Mesothelial cell of epicardium (in vitro differentiated cells): Measurements from ENCODE around the gene LDAH. TPM values are rescaled to one million over a fixed set of nuclear protein-coding genes. Genes with fewer than 3 reads are reported as not detected.
"Not testable (repeated sequence)": the region's sequence is repeated elsewhere in the genome, so short reads cannot be mapped to it uniquely, and the experiment has no call there.

Source experiments
- DNase-seq, 2 experiments: peaks; one replicate each; pipeline ENCODE4 v3.0.0; 2021; ENCODE audit warnings: low spot score in 2 of 2; ENCODE audit not compliant: unreplicated experiment in 2 of 2
- H3K27ac Mint-ChIP-seq: 2 replicates; pipeline ENCODE4 v1.8.0; 2021; ENCODE audit warnings: mixed read lengths
- H3K27me3 Mint-ChIP-seq: 2 replicates; pipeline ENCODE4 v1.8.0; 2021; ENCODE audit warnings: low read depth, mixed read lengths
- H3K36me3 Mint-ChIP-seq: 2 replicates; pipeline ENCODE4 v1.8.0; 2021; ENCODE audit warnings: mixed read lengths
- H3K4me1 Mint-ChIP-seq: 2 replicates; pipeline ENCODE4 v1.8.0; 2021; ENCODE audit warnings: mixed read lengths
- H3K4me3 Mint-ChIP-seq: 2 replicates; pipeline ENCODE4 v1.8.0; 2021; ENCODE audit warnings: mild to moderate bottlenecking, moderate library complexity, mixed read lengths
- H3K9me3 Mint-ChIP-seq: 2 replicates; pipeline ENCODE4 v1.8.0; 2021; ENCODE audit warnings: mixed read lengths
- CTCF ChIP-seq: fragments of 200-600 bp; sonication (generic); IDR thresholded peaks from one replicate; pipeline ENCODE4 v1.5.0; 2021; ENCODE audit warnings: antibody characterized with exemption; ENCODE audit not compliant: unreplicated experiment
- total RNA-seq: library from RNA; stranded (reverse); gene quantifications from 3 replicates; pipeline ENCODE4 v1.2.1, GENCODE V29; 2021

The LDAH gene
- total RNA-seq, 1 donor from 2014 or later: 28.9 TPM

GRCh38 chr2:20722592-20723240 lies 100.2 kb downstream of the LDAH start:
- TF ChIP-seq CTCF: no peak
- no peak for DNase-seq
- Mint-ChIP-seq H3K36me3 (peaks cover 69% of the 10 kb centered on the region), H3K4me1 (peaks cover 2% of the 10 kb centered on the region), H3K27me3 (no peaks in the 10 kb centered on the region), H3K9me3 (peaks cover 53% of the 10 kb centered on the region), H3K4me3 (no peak overlapping the region), H3K27ac (no peak overlapping the region)

GRCh38 chr2:20717641-20718040 lies 105.3 kb downstream of the LDAH start:
- TF ChIP-seq CTCF: no peak
- Mint-ChIP-seq H3K27me3 (no peaks in the 10 kb centered on the region), H3K9me3 (peaks cover 81% of the 10 kb centered on the region), H3K27ac (no peak overlapping the region), H3K36me3 (peaks cover 84% of the 10 kb centered on the region), H3K4me1 (no peaks in the 10 kb centered on the region), H3K4me3 (no peak overlapping the region)
- DNase-seq: no peak

GRCh38 chr2:20716164-20716563 lies 106.7 kb downstream of the LDAH start:
- peaks cover 82% of the 10 kb centered on the region for H3K36me3 Mint-ChIP-seq
- not testable (repeated sequence) for H3K27ac Mint-ChIP-seq, H3K27me3 Mint-ChIP-seq, H3K4me3 Mint-ChIP-seq, H3K4me1 Mint-ChIP-seq, DNase-seq
- H3K9me3 Mint-ChIP-seq: peaks cover 75% of the 10 kb centered on the region

- Mint-ChIP-seq H3K36me3 (peaks cover 72% of the 10 kb centered on the region), H3K9me3 (peaks cover 57% of the 10 kb centered on the region)
- not testable (repeated sequence) for DNase-seq, H3K4me1 Mint-ChIP-seq, H3K27me3 Mint-ChIP-seq, H3K4me3 Mint-ChIP-seq, H3K27ac Mint-ChIP-seq
These were observed 108.5 kb downstream of the LDAH start for GRCh38 chr2:20714412-20714811.

DNA sequence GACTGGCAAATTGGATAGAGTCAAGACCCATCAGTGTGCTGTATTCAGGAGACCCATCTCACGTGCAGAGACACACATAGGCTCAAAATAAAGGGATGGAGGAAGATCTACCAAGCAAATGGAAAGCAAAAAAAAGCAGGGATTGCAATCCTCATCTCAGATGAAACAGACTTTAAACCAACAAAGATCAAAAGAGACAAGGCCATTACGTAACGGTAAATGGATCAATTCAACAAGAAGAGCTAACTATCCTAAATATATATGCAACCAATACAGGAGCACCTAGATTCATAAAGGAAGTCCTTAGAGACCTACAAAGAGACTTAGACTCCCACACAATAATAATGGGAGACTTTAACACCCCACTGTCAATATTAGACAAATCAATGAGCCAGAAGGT lies 109.3 kb downstream of the LDAH start:
- not testable (repeated sequence) for H3K4me3 Mint-ChIP-seq, DNase-seq, H3K27ac Mint-ChIP-seq, H3K27me3 Mint-ChIP-seq, H3K4me1 Mint-ChIP-seq
- Mint-ChIP-seq H3K9me3 (peaks cover 51% of the 10 kb centered on the region), H3K36me3 (peaks cover 66% of the 10 kb centered on the region)

DNA sequence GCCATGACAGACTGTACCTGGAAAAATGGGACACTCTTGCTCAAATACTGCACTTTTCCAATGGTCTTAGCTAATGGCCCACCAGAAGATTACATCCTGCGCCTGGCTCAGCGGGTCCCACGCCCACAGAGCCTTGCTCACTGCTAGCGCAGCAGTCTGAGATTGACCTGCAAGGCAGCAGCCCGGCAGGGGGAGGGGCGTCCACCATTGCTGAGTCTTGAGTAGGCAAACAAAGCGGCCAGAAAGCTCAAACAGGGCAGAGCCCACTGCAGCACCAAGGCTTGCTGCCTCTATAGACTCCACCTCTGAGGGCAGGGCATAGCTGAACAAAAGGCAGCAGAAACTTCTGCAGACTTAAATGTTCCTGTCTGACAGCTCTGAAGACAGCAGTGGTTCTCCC lies 111.3 kb downstream of the LDAH start:
- Mint-ChIP-seq H3K36me3 (peaks cover 51% of the 10 kb centered on the region), H3K9me3 (peaks cover 32% of the 10 kb centered on the region)
- not testable (repeated sequence) for H3K4me1 Mint-ChIP-seq, H3K27ac Mint-ChIP-seq, DNase-seq, H3K4me3 Mint-ChIP-seq, H3K27me3 Mint-ChIP-seq

DNA sequence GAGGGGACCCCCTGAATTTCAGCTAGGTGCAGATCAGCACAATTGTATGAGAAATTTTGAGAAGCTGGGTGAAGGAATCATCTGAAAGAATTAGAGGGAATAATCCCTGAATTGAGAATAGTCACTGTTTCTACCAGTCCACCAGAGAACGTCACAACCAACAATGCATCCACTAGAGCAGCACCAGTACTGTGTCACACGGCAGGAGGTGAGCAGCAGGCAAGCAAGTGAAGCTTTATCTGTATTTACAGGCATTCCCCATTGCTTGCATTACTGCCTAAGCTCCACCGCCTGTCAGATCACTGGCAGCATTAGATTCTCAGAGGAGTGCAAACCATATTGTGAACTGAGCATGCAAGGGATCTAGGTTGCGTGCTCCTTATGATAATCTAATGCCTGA lies 115.3 kb downstream of the LDAH start:
- Mint-ChIP-seq H3K4me1 (no peaks in the 10 kb centered on the region), H3K27me3 (no peaks in the 10 kb centered on the region), H3K4me3 (no peak overlapping the region), H3K36me3 (peaks cover 23% of the 10 kb centered on the region), H3K9me3 (peaks cover 13% of the 10 kb centered on the region), H3K27ac (no peak overlapping the region)
- no peak for TF ChIP-seq CTCF
- DNase-seq: no peak

- no peak overlapping the region for H3K4me3 Mint-ChIP-seq
- peaks cover 4% of the 10 kb centered on the region for H3K4me1 Mint-ChIP-seq
- TF ChIP-seq CTCF: no peak
- DNase-seq: no peak
- H3K9me3 Mint-ChIP-seq: peaks cover 11% of the 10 kb centered on the region
- H3K27ac Mint-ChIP-seq: no peak overlapping the region
- no peaks in the 10 kb centered on the region for H3K27me3 Mint-ChIP-seq
- H3K36me3 Mint-ChIP-seq: peaks cover 17% of the 10 kb centered on the region
These were observed 116.1 kb downstream of the LDAH start for GRCh38 chr2:20706786-20707185.
